ENCODE data around the gene MTMR12.

- TF ChIP-seq CTCF (IDR thresholded peaks at IDR 0.05): no peak
- TF ChIP-seq POLR2A (IDR thresholded peaks at IDR 0.05): no peak
These were observed 102.6 kb downstream of the MTMR12 start for GRCh38 chr5:32210151-32210550.
